Neural cell (in vitro differentiated cells): ENCODE results near the gene DEGS2. TPM values are rescaled to one million over a fixed set of nuclear protein-coding genes. Genes with fewer than 3 reads are reported as not detected.

Source experiments
- H2AFZ ChIP-seq: fragments of 200-600, 300-800 bp; sonication (generic), shearing (Covaris generic); 2 replicates; pipeline ENCODE4 v1.6.0; 2014; ENCODE audit warnings: low read depth, mild to moderate bottlenecking, antibody characterized with exemption, low read length, moderate library complexity
- H3F3A ChIP-seq: fragments of 200-600 bp; shearing (Covaris generic); 2 replicates; pipeline ENCODE4 v1.6.1; 2016; ENCODE audit warnings: mild to moderate bottlenecking, moderate library complexity, mixed read lengths, antibody characterized with exemption, low read length; ENCODE audit not compliant: insufficient read depth, poor library complexity, severe bottlenecking
- H3K27ac ChIP-seq: fragments of 200-600, 300-800 bp; sonication (generic), shearing (Covaris generic); 2 replicates; pipeline ENCODE4 v1.5.1; 2014; ENCODE audit warnings: mild to moderate bottlenecking, low read length, moderate library complexity
- H3K27me3 ChIP-seq: fragments of 300-800, 200-600 bp; sonication (generic), shearing (Covaris generic); 2 replicates; pipeline ENCODE4 v1.6.0; 2014; ENCODE audit warnings: mild to moderate bottlenecking, low read depth, low read length, moderate library complexity; ENCODE audit not compliant: insufficient read depth
- H3K36me3 ChIP-seq: fragments of 300-800, 200-600 bp; sonication (generic), shearing (Covaris generic); 2 replicates; pipeline ENCODE4 v1.5.1; 2014; ENCODE audit warnings: mild to moderate bottlenecking, antibody characterized with exemption, low read length, moderate library complexity; ENCODE audit not compliant: insufficient read depth
- H3K4me2 ChIP-seq: fragments of 300-800, 200-600 bp; sonication (generic), shearing (Covaris generic); 2 replicates; pipeline ENCODE4 v1.6.0; 2014; ENCODE audit warnings: mild to moderate bottlenecking, low read length
- H3K4me3 ChIP-seq: fragments of 300-800, 200-600 bp; sonication (generic), shearing (Covaris generic); 2 replicates; pipeline ENCODE4 v1.5.1; 2014; ENCODE audit warnings: mild to moderate bottlenecking, low read length, moderate library complexity
- H3K79me2 ChIP-seq: fragments of 200-600 bp; shearing (Covaris generic); replicated peaks from 2 replicates; pipeline ENCODE4 v1.6.0; 2014; ENCODE audit warnings: mild to moderate bottlenecking, low read length, moderate library complexity; ENCODE audit not compliant: insufficient read depth
- H3K9ac ChIP-seq: fragments of 300-800, 200-600 bp; sonication (generic), shearing (Covaris generic); 2 replicates; pipeline ENCODE4 v1.6.1; 2016; ENCODE audit warnings: mild to moderate bottlenecking, low read length, mixed read lengths
- H3K9me2 ChIP-seq: fragments of 200-600 bp; shearing (Covaris generic); 2 replicates; pipeline ENCODE4 v1.6.1; 2016; ENCODE audit warnings: mild to moderate bottlenecking, low read length, mixed read lengths; ENCODE audit not compliant: insufficient read depth
- H3K9me3 ChIP-seq: fragments of 200-600, 300-800 bp; sonication (generic), shearing (Covaris generic); 2 replicates; pipeline ENCODE4 v1.6.1; 2016; ENCODE audit warnings: mild to moderate bottlenecking, mixed run types, low read length, moderate library complexity, mixed read lengths
- H4K20me1 ChIP-seq: fragments of 200-600 bp; shearing (Covaris generic); 2 replicates; pipeline ENCODE4 v1.6.1; 2016; ENCODE audit warnings: mild to moderate bottlenecking, mixed run types; ENCODE audit not compliant: insufficient read depth
- CTCF ChIP-seq: fragments of 450-650 bp; IDR thresholded peaks from 2 replicates; pipeline ENCODE4 v1.5.1; 2014; ENCODE audit warnings: antibody characterized with exemption, mild to moderate bottlenecking, moderate library complexity; ENCODE audit not compliant: poor library complexity, severe bottlenecking
- EP300 ChIP-seq: fragments of 450-650 bp; conservative IDR thresholded peaks from 2 replicates; pipeline ENCODE4 v1.6.1; 2014; ENCODE audit warnings: antibody characterized with exemption, mild to moderate bottlenecking, moderate library complexity; ENCODE audit not compliant: poor library complexity, severe bottlenecking
- EZH2 ChIP-seq: fragments of 200-600, 300-800 bp; shearing (Covaris generic), sonication (generic); IDR thresholded peaks from 2 replicates; pipeline ENCODE4 v1.6.1; 2014; ENCODE audit warnings: antibody characterized with exemption, low read length, borderline replicate concordance, mild to moderate bottlenecking; ENCODE audit not compliant: insufficient read depth, poor library complexity, severe bottlenecking
- MXI1 ChIP-seq: fragments of 450-650 bp; conservative IDR thresholded peaks from 2 replicates; pipeline ENCODE4 v1.6.1; 2014; ENCODE audit warnings: antibody characterized with exemption, mild to moderate bottlenecking; ENCODE audit not compliant: poor library complexity, severe bottlenecking
- POLR2AphosphoS5 ChIP-seq: IDR thresholded peaks from 2 replicates; pipeline ENCODE4 v1.6.1; 2012
- RAD21 ChIP-seq: fragments of 450-650 bp; conservative IDR thresholded peaks from 2 replicates; pipeline ENCODE4 v1.6.1; 2014; ENCODE audit warnings: antibody characterized with exemption, mild to moderate bottlenecking, moderate library complexity
- REST ChIP-seq: IDR thresholded peaks from 2 replicates; pipeline ENCODE4 v1.6.1; 2012; ENCODE audit warnings: borderline replicate concordance
- SMC3 ChIP-seq: fragments of 450-650 bp; conservative IDR thresholded peaks from 2 replicates; pipeline ENCODE4 v1.6.1; 2014; ENCODE audit warnings: antibody characterized with exemption, mild to moderate bottlenecking, moderate library complexity; ENCODE audit not compliant: poor library complexity
- TAF1 ChIP-seq: IDR thresholded peaks from 2 replicates; pipeline ENCODE4 v1.6.1; 2012; ENCODE audit warnings: low read depth
- polyA plus RNA-seq: library from polyadenylated mRNA; depleted of rRNA; stranded (reverse); fragments of >200 nt; gene quantifications from 2 replicates; pipeline ENCODE4 v1.2.3, GENCODE V29; 2014

The DEGS2 gene
- polyA plus RNA-seq, 1 donor from 2014 or later, result 0.37 TPM

- H3K9ac ChIP-seq, result no peak overlapping the region
- no peaks in the 10 kb centered on the region for H3K27me3 ChIP-seq
- H3K79me2 ChIP-seq, result peaks cover 7% of the 10 kb centered on the region
- H3K27ac ChIP-seq, result no peak overlapping the region
- no peak overlapping the region for H2AFZ ChIP-seq
- TF ChIP-seq TAF1, result no peak
- TF ChIP-seq POLR2AphosphoS5, result no peak
- no peak for TF ChIP-seq MXI1
- no peak for TF ChIP-seq RAD21
- no peak for TF ChIP-seq CTCF
- no peak for TF ChIP-seq REST
- TF ChIP-seq EP300, result no peak
- TF ChIP-seq SMC3, result no peak
- TF ChIP-seq EZH2, result no peak
- H3F3A ChIP-seq, result no peaks in the 10 kb centered on the region
- no peak overlapping the region for H3K4me2 ChIP-seq
- no peaks in the 10 kb centered on the region for H3K36me3 ChIP-seq
- no peaks in the 10 kb centered on the region for H3K9me2 ChIP-seq
- no peaks in the 10 kb centered on the region for H3K9me3 ChIP-seq
- H4K20me1 ChIP-seq, result peaks cover 9% of the 10 kb centered on the region
- no peak overlapping the region for H3K4me3 ChIP-seq
Observed at GRCh38 chr14:100102156-100102785, 57.2 kb downstream of the DEGS2 start.

- Histone ChIP-seq H3K4me3 (no peak overlapping the region), H3K36me3 (no peaks in the 10 kb centered on the region), H3K9me3 (no peaks in the 10 kb centered on the region), H4K20me1 (peaks cover 6% of the 10 kb centered on the region), H3F3A (no peaks in the 10 kb centered on the region), H3K27ac (no peak overlapping the region), H3K79me2 (peaks cover 11% of the 10 kb centered on the region), H3K9me2 (no peaks in the 10 kb centered on the region), H3K27me3 (no peaks in the 10 kb centered on the region), H2AFZ (no peak overlapping the region), H3K9ac (no peak overlapping the region), H3K4me2 (no peak overlapping the region)
- no peak for TF ChIP-seq SMC3
- no peak for TF ChIP-seq EP300
- TF ChIP-seq REST, result no peak
- no peak for TF ChIP-seq POLR2AphosphoS5
- no peak for TF ChIP-seq MXI1
- TF ChIP-seq TAF1, result no peak
- no peak for TF ChIP-seq RAD21
- no peak for TF ChIP-seq EZH2
- no peak for TF ChIP-seq CTCF
Observed at GRCh38 chr14:100100032-100100703, 59.3 kb downstream of the DEGS2 start.
